ENCODE data around the gene TASL.

Gene TASL

GRCh38 chrX:30533835-30534234, 43.7 kb downstream of the TASL start:
- TF ChIP-seq ZFX (IDR thresholded peaks at IDR 0.05), result no peak
- TF ChIP-seq, protein P1, sequence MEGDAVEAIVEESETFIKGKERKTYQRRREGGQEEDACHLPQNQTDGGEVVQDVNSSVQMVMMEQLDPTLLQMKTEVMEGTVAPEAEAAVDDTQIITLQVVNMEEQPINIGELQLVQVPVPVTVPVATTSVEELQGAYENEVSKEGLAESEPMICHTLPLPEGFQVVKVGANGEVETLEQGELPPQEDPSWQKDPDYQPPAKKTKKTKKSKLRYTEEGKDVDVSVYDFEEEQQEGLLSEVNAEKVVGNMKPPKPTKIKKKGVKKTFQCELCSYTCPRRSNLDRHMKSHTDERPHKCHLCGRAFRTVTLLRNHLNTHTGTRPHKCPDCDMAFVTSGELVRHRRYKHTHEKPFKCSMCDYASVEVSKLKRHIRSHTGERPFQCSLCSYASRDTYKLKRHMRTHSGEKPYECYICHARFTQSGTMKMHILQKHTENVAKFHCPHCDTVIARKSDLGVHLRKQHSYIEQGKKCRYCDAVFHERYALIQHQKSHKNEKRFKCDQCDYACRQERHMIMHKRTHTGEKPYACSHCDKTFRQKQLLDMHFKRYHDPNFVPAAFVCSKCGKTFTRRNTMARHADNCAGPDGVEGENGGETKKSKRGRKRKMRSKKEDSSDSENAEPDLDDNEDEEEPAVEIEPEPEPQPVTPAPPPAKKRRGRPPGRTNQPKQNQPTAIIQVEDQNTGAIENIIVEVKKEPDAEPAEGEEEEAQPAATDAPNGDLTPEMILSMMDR (conservative IDR thresholded peaks at IDR 0.05), result no peak
- no peak overlapping the region for H3K27ac ChIP-seq

DNA sequence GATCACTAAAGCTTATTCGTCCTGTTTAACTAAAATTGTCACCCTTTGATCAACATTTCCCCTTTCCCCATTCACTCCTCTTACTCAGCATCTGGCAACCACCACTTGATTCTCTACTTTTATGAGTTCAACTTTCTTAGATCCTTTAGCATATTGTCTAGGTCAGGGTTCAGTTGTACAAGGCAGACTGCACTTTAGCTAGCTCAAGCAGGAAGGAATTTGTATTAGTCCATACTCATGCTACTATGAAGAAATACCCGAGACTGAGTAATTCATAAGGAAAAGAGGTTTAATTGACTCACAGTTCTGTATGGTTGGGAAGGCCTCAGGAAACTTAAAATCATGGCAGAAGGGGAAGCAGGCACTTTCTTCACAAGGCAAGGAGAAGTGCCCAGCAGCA, 44.3 kb downstream of the TASL start:
- no peak overlapping the region for H3K27ac ChIP-seq
- no peak for TF ChIP-seq ZFX (IDR thresholded peaks at IDR 0.05)
- TF ChIP-seq, protein P1 (conservative IDR thresholded peaks at IDR 0.05), result no peak

DNA sequence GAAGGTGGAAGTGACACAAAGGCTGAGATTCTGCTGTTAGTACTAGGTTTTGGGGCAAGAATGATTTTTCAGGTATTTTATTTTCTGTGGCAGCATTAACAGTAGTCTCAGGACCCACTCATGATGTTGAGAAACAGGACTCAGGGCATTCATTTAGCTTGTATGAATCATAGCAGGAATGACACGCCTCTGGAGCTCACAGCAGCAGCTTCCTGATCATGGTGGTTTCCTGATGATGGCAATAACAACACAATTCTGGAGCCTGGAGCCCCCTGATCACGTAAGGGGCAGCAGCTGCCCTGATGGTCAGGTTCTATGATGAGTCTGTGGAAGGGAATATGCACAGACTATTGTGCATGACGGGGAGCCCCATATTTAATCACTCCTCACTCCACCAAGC, 47.0 kb downstream of the TASL start:
- TF ChIP-seq, protein P1 (conservative IDR thresholded peaks at IDR 0.05), result no peak
- no peak overlapping the region for H3K27ac ChIP-seq

- TF ChIP-seq, protein P1 (conservative IDR thresholded peaks at IDR 0.05), result no peak
- TF ChIP-seq ZFX (IDR thresholded peaks at IDR 0.05), result no peak
- no peak overlapping the region for H3K27ac ChIP-seq
These were observed 51.8 kb downstream of the TASL start for GRCh38 chrX:30525732-30526131.

DNA sequence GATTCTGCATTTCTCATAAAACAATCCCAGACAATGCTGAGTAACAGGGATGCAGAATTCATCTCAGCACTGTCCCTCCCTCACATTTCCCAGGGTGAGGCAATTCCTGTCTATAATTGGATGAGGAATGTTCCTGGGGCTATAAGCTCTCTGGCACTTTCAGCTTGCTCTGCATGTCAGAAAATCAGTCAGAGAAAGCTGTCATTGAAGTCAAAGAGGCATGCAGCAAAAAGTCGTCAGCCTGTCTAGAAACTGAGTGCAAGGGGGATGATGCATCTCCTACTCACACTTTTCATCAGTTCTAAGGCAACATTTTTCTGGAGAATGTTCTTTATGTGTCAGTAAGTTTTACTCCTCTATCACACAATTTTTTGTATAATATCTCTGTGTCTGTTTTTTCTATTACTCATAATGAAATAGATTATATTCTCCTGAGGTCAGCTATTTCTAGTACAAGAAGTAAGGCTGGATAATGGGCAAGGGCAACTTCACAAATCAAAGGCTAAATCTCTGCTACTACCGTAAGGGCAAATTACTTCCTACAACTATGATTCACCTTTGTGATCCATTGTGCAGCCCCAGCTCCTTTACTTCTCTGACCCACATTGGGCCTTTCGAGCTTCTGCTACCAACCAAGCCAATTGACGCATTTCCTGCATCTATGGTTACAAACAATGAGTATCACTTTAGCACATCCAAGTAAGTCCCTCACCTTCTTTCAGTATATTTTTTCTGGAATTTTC, 56.0 kb downstream of the TASL start:
- no peak overlapping the region for H3K27ac ChIP-seq
- no peak for TF ChIP-seq ZFX (IDR thresholded peaks at IDR 0.05)
- TF ChIP-seq, protein P1 (conservative IDR thresholded peaks at IDR 0.05), result no peak

- TF ChIP-seq ZFX (IDR thresholded peaks at IDR 0.05), result no peak
- TF ChIP-seq, protein P1 (conservative IDR thresholded peaks at IDR 0.05), result peak; percentile 69
- H3K27ac ChIP-seq, result no peak overlapping the region
These were observed 64.3 kb downstream of the TASL start for GRCh38 chrX:30513284-30513683.
